Adrenal gland (tissue), 5 donors: ENCODE measurements around the gene FOXO3.

ENCODE experiments used
- POLR2A ChIP-seq, 2 donors: fragments of 450-650 bp; IDR thresholded peaks; one replicate each; pipeline ENCODE4 v1.6.1; 2017; ENCODE audit warnings: antibody characterized with exemption in 2 of 2, mild to moderate bottlenecking in 2 of 2, moderate library complexity in 1 of 2
- TF ChIP-seq, protein P1 (sequence below), 6 experiments: fragments of 450-650 bp in 4 of 6; fragments of 200-600 bp in 2 of 6; sonication (generic) in 1 of 6; IDR thresholded peaks; 1 replicate in 5 of 6; 2 replicates in 1 of 6; pipeline versions ENCODE4 v1.5.1 to v1.8.0; 2016 to 2021; ENCODE audit warnings: antibody characterized with exemption in 6 of 6, mild to moderate bottlenecking in 2 of 6, moderate library complexity in 1 of 6
- donor health status: DM: no; HTN: no; CAD: no.

DNA sequence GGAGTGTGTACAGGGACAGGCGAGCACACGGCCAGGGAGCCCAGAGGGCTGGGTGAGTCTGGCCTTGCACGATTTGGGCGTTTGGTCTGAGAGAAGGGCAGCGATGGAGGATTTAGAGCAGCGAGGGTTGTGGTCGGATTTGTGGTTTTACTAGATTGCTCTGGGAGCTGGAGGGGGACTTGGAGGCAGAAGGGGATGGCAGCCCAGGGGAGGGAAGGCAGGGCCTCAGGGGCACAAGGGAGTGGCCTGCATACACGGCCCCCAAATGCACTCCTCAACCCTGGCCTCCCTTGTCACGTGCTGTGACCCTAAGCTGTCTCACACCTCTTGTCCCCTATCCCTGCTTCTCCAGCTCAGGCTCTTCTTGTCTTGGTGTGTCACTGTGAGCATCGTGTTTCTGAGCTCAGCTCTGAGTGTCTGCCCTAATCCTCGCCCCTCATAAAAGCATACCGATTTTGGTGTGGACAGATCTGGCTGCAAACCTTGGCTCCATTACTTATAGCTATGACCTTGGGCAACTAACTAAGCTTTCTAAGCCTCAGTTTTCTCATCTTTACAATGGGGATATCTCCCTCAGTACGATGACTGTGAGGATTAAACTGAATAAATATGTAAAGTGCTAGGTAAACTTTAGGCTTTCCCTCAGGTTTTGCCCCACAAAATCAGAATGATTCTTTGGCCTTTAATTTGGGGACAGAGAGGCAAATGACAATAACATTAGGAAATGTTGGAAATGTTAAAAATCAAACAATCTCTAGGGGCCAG lies 167.4 kb downstream of the FOXO3 start:
- TF ChIP-seq, protein P1, sequence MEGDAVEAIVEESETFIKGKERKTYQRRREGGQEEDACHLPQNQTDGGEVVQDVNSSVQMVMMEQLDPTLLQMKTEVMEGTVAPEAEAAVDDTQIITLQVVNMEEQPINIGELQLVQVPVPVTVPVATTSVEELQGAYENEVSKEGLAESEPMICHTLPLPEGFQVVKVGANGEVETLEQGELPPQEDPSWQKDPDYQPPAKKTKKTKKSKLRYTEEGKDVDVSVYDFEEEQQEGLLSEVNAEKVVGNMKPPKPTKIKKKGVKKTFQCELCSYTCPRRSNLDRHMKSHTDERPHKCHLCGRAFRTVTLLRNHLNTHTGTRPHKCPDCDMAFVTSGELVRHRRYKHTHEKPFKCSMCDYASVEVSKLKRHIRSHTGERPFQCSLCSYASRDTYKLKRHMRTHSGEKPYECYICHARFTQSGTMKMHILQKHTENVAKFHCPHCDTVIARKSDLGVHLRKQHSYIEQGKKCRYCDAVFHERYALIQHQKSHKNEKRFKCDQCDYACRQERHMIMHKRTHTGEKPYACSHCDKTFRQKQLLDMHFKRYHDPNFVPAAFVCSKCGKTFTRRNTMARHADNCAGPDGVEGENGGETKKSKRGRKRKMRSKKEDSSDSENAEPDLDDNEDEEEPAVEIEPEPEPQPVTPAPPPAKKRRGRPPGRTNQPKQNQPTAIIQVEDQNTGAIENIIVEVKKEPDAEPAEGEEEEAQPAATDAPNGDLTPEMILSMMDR (IDR thresholded peaks at IDR 0.05) = no peak
- no peak for TF ChIP-seq POLR2A (IDR thresholded peaks at IDR 0.05)
